Uterus (tissue), 2 donors: ENCODE results near the gene LRRIQ1.
A peak's percentile ranks its signal among the peaks of the same experiment; 100 is the strongest.

Source experiments
- CTCF ChIP-seq, 4 experiments: fragments of 200-600 bp in 2 of 4; fragments of 450-650 bp in 2 of 4; sonication (generic) in 2 of 4; IDR thresholded peaks; one replicate each; pipeline ENCODE4 v1.5.1; 2016 to 2019; ENCODE audit warnings: antibody characterized with exemption in 4 of 4, mild to moderate bottlenecking in 2 of 4, moderate library complexity in 1 of 4
- POLR2A ChIP-seq, 2 donors: fragments of 450-650 bp; IDR thresholded peaks; one replicate each; pipeline ENCODE4 v1.6.1; 2016; ENCODE audit warnings: antibody characterized with exemption in 2 of 2, mild to moderate bottlenecking in 1 of 2, moderate library complexity in 1 of 2

GRCh38 chr12:85155791-85156190 lies 119.6 kb downstream of the LRRIQ1 start:
- TF ChIP-seq CTCF (IDR thresholded peaks at IDR 0.05) (peak in 1 of 4 experiments; percentile 8), POLR2A (IDR thresholded peaks at IDR 0.05) (no peak)
